ENCODE data around the gene KAT2B. TPM values are rescaled to one million over a fixed set of nuclear protein-coding genes. Genes with fewer than 3 reads are reported as not detected.
"Not testable (repeated sequence)": the region's sequence is repeated elsewhere in the genome, so short reads cannot be mapped to it uniquely, and the experiment has no call there.

The KAT2B gene
- polyA plus RNA-seq, 1 donor from 2014 or later, result 14.2 TPM

DNA sequence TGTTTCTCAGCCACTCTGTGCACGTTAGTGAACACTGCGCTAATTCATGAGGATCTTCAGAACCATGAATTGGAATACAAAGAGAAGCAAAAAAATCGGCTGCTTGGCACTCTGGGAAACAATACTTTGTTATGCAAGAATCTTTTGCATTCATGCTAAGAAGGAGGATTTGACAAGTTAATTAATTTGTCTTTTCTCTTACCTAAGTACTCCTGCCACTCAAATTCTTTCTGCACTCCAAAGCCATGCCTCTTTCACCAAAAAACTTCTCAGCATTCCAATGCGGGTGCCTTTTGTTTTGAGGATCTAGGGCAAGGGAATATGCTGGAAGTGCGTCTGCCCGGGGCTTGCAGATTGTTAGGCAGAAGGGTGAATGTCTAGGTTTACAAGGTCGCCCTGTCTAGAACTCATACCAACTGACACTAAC lies 11.3 kb upstream of the KAT2B start:
- no peak overlapping the region for H3K27ac ChIP-seq (ENCODE audit: low read length)
- H2AFZ ChIP-seq (ENCODE audit: low read depth, low read length), result no peak overlapping the region
- H3K4me3 ChIP-seq (ENCODE audit: low read length), result no peak overlapping the region
- no peak overlapping the region for H3K4me2 ChIP-seq (ENCODE audit: low read length)
- TF ChIP-seq EZH2 (IDR thresholded peaks at IDR 0.05; ENCODE audit: borderline replicate concordance, insufficient read depth, low read length, poor library complexity, severe bottlenecking) (no peak), MXI1 (conservative IDR thresholded peaks at IDR 0.05; ENCODE audit: poor library complexity, severe bottlenecking) (no peak), POLR2AphosphoS5 (IDR thresholded peaks at IDR 0.05) (no peak), EP300 (conservative IDR thresholded peaks at IDR 0.05; ENCODE audit: poor library complexity, severe bottlenecking) (no peak), TAF1 (IDR thresholded peaks at IDR 0.05; ENCODE audit: low read depth) (no peak), SMC3 (conservative IDR thresholded peaks at IDR 0.05; ENCODE audit: poor library complexity) (no peak)
- TF ChIP-seq, protein P1, sequence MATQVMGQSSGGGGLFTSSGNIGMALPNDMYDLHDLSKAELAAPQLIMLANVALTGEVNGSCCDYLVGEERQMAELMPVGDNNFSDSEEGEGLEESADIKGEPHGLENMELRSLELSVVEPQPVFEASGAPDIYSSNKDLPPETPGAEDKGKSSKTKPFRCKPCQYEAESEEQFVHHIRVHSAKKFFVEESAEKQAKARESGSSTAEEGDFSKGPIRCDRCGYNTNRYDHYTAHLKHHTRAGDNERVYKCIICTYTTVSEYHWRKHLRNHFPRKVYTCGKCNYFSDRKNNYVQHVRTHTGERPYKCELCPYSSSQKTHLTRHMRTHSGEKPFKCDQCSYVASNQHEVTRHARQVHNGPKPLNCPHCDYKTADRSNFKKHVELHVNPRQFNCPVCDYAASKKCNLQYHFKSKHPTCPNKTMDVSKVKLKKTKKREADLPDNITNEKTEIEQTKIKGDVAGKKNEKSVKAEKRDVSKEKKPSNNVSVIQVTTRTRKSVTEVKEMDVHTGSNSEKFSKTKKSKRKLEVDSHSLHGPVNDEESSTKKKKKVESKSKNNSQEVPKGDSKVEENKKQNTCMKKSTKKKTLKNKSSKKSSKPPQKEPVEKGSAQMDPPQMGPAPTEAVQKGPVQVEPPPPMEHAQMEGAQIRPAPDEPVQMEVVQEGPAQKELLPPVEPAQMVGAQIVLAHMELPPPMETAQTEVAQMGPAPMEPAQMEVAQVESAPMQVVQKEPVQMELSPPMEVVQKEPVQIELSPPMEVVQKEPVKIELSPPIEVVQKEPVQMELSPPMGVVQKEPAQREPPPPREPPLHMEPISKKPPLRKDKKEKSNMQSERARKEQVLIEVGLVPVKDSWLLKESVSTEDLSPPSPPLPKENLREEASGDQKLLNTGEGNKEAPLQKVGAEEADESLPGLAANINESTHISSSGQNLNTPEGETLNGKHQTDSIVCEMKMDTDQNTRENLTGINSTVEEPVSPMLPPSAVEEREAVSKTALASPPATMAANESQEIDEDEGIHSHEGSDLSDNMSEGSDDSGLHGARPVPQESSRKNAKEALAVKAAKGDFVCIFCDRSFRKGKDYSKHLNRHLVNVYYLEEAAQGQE (IDR thresholded peaks at IDR 0.05; ENCODE audit: borderline replicate concordance), result no peak
- TF ChIP-seq, protein P2, sequence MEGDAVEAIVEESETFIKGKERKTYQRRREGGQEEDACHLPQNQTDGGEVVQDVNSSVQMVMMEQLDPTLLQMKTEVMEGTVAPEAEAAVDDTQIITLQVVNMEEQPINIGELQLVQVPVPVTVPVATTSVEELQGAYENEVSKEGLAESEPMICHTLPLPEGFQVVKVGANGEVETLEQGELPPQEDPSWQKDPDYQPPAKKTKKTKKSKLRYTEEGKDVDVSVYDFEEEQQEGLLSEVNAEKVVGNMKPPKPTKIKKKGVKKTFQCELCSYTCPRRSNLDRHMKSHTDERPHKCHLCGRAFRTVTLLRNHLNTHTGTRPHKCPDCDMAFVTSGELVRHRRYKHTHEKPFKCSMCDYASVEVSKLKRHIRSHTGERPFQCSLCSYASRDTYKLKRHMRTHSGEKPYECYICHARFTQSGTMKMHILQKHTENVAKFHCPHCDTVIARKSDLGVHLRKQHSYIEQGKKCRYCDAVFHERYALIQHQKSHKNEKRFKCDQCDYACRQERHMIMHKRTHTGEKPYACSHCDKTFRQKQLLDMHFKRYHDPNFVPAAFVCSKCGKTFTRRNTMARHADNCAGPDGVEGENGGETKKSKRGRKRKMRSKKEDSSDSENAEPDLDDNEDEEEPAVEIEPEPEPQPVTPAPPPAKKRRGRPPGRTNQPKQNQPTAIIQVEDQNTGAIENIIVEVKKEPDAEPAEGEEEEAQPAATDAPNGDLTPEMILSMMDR (IDR thresholded peaks at IDR 0.05; ENCODE audit: poor library complexity, severe bottlenecking), result no peak
- no peak overlapping the region for H3K9ac ChIP-seq (ENCODE audit: low read length)
- no peaks in the 10 kb centered on the region for H3K36me3 ChIP-seq (ENCODE audit: insufficient read depth, low read length)
- no peaks in the 10 kb centered on the region for H3K9me2 ChIP-seq (ENCODE audit: insufficient read depth, low read length)
- H3K79me2 ChIP-seq (replicated peaks; ENCODE audit: insufficient read depth, low read length), result no peaks in the 10 kb centered on the region
- H3F3A ChIP-seq (ENCODE audit: insufficient read depth, low read length, poor library complexity, severe bottlenecking), result no peaks in the 10 kb centered on the region
- H4K20me1 ChIP-seq (ENCODE audit: insufficient read depth), result no peaks in the 10 kb centered on the region
- H3K27me3 ChIP-seq (ENCODE audit: insufficient read depth, low read depth, low read length), result no peaks in the 10 kb centered on the region
- no peaks in the 10 kb centered on the region for H3K9me3 ChIP-seq (ENCODE audit: low read length)

DNA sequence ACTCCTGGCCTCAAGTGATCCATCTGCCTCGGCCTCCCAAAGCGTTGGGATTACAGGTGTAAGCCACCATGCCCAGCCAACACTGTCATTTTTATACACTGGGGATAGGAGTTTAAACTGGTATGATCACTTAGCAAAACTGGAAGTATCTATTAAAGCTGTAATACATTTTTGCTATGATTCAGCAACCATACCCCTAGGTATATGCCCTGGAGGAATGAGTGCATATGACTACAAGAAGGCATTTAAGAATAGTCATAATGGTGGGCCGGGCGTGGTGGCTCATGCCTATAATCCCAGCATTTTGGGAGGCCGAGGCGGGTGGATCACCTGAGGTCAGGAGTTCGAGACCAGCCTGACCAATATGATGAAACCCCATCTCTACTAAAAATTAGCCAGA lies 8.3 kb upstream of the KAT2B start:
- not testable (repeated sequence) for H3K36me3 ChIP-seq (ENCODE audit: insufficient read depth, low read length); H3K79me2 ChIP-seq (replicated peaks; ENCODE audit: insufficient read depth, low read length); H3K27ac ChIP-seq (ENCODE audit: low read length); H2AFZ ChIP-seq (ENCODE audit: low read depth, low read length); H3F3A ChIP-seq (ENCODE audit: insufficient read depth, low read length, poor library complexity, severe bottlenecking); H3K4me3 ChIP-seq (ENCODE audit: low read length); H3K9me2 ChIP-seq (ENCODE audit: insufficient read depth, low read length); H3K27me3 ChIP-seq (ENCODE audit: insufficient read depth, low read depth, low read length); H3K4me2 ChIP-seq (ENCODE audit: low read length); H4K20me1 ChIP-seq (ENCODE audit: insufficient read depth); H3K9ac ChIP-seq (ENCODE audit: low read length); H3K9me3 ChIP-seq (ENCODE audit: low read length)

DNA sequence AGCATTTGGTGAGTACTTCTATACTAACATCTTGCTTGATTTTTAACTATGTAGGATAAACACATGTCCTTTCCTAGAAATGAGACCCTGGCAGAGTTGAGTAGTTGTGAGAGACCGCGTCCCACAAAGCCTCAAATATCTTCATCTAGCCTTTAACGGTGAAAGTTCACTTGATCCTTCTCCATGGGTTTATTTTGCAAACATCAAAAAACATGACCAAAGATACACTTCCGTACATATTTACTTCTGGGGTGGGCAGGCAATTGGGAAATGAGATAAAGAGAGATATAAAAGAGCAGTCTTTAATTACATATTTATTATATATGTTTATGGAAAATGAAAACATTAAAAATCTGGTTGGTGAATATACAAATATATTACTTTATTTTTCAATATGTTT lies 5.2 kb upstream of the KAT2B start:
- no peak overlapping the region for H2AFZ ChIP-seq (ENCODE audit: low read depth, low read length)
- H4K20me1 ChIP-seq (ENCODE audit: insufficient read depth), result no peaks in the 10 kb centered on the region
- no peak overlapping the region for H3K4me2 ChIP-seq (ENCODE audit: low read length)
- no peaks in the 10 kb centered on the region for H3K9me2 ChIP-seq (ENCODE audit: insufficient read depth, low read length)
- H3K4me3 ChIP-seq (ENCODE audit: low read length), result no peak overlapping the region
- no peaks in the 10 kb centered on the region for H3K9me3 ChIP-seq (ENCODE audit: low read length)
- no peak overlapping the region for H3K27ac ChIP-seq (ENCODE audit: low read length)
- TF ChIP-seq, protein P1 (IDR thresholded peaks at IDR 0.05; ENCODE audit: borderline replicate concordance), result no peak
- no peak for TF ChIP-seq EP300 (conservative IDR thresholded peaks at IDR 0.05; ENCODE audit: poor library complexity, severe bottlenecking)
- H3K79me2 ChIP-seq (replicated peaks; ENCODE audit: insufficient read depth, low read length), result no peaks in the 10 kb centered on the region
- H3K9ac ChIP-seq (ENCODE audit: low read length), result no peak overlapping the region
- no peaks in the 10 kb centered on the region for H3F3A ChIP-seq (ENCODE audit: insufficient read depth, low read length, poor library complexity, severe bottlenecking)
- no peaks in the 10 kb centered on the region for H3K27me3 ChIP-seq (ENCODE audit: insufficient read depth, low read depth, low read length)
- H3K36me3 ChIP-seq (ENCODE audit: insufficient read depth, low read length), result no peaks in the 10 kb centered on the region

Data from neural cell (in vitro differentiated cells).